Astrocyte (in vitro differentiated cells and primary cell): ENCODE measurements around the gene PDE7B.

Experiments used
- CTCF ChIP-seq: IDR thresholded peaks from 2 replicates; pipeline ENCODE4 v1.5.1; 2011; ENCODE audit warnings: low read depth, mild to moderate bottlenecking, inconsistent platforms, low read length, moderate library complexity; ENCODE audit not compliant: insufficient read depth
- EZH2 ChIP-seq: IDR thresholded peaks from 2 replicates; pipeline ENCODE4 v1.6.1; 2012; ENCODE audit warnings: mild to moderate bottlenecking, low read length, inconsistent platforms; ENCODE audit not compliant: insufficient read depth

DNA sequence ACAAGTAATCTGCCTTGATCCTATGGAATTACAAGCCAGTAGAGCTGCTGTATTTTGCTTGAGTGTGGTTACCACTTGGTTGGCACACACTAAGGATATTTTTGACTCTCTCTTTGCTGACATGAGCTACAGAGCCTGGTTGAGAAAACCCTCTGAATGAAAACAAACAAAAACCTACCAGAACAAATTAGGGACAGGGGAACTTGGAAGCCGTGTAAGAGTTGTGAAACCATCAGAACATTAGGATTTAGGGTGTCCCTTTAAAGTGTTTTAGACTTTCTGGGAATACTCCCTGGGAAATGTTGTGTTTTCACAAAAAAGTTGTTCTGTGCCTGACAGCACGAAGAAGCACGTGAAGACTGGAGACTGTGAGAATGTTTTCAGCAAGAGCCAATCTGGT lies 20.5 kb upstream of the PDE7B start:
- TF ChIP-seq CTCF (no peak), EZH2 (no peak)
